Measurements from ENCODE around the gene MED12.

Gene MED12

DNA sequence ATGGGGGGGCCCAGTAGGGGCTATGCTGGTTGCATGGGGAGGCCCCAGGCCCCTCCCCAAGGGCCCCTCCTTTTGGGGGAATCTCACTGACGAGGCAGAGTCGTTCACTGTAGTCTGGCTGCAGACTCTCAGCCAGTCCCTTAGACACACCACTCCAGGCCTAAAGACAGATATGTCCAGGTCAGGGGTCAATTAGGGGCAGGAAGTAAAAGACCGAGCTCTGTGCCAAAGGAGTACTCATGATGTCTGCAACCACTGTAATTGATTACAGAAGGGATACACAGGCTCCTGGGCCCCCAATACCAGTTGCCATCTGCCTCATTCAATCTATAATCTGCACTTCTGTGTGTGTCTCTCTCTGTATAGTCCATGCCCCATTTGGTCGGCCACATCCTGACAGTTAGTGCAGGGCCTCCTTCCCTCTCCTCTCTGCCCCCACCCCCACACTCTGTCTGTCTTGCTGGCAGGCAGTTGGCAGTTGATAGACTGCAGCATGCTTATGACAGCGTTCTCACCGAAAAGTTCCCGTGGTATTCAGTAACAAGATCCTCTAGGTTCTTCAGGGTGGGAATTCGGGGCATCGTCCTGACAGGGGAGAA is 10.5 kb upstream of the MED12 start:
- no peak for DNase-seq

DNA sequence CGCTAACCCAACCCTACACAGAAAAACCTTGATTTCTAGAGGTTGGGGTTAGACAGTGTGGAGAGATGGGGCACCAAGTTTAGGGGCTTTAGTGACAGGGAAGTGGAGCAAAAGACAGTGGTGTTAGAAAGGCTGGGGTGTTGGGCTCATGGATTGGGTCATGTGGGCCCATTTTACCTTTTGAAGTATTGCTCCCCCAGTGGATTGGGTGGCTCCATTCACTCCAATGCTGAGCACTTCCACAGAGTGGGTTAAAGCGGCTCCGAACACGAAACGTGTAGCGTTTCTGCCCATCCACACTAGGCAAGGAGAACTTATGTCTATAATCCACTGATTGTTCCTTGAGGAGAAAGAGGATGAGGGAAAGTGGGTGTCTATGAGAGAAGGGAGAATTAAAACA is 9.3 kb upstream of the MED12 start:
- DNase-seq, result no peak

DNA sequence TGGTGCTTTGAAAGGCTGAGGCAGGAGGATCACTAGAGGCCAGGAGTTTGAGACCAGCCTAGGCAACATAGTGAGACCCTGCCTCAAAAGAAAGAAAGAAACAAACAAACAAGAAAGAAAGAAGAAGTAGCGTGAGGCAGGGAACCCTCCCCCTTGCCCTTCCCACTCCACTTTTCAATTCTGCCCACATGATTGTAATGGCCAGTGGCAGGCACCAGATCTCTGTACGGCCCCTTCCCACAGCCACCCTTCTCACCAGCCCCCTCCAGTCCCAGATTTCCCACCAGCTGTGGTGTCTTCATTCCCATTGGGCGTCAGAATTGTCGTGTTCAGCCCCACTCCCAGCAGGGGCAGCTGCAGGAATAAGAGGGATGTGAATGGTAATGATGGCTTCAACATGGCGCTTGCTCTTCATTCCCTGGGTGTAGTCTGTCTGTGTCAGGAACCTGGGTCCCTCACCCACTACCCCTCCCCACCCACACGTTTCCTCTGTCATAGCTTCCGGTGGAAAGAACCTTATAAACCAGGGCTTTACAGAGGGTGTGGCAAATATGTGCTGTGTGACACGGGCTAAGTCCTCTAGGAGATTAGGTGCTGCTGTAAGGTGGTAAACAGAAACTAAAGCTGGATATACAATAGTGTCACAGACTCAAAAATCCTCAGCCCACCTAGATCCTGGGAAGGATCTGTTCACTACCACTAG is 7.1 kb upstream of the MED12 start, which contains the start of gene IL2RG:
Gene IL2RG (minus strand): TSS at position 437 of the 703 bp plus-strand sequence. CDS start 38 bp downstream, at position 399.
- no peak for DNase-seq

DNA sequence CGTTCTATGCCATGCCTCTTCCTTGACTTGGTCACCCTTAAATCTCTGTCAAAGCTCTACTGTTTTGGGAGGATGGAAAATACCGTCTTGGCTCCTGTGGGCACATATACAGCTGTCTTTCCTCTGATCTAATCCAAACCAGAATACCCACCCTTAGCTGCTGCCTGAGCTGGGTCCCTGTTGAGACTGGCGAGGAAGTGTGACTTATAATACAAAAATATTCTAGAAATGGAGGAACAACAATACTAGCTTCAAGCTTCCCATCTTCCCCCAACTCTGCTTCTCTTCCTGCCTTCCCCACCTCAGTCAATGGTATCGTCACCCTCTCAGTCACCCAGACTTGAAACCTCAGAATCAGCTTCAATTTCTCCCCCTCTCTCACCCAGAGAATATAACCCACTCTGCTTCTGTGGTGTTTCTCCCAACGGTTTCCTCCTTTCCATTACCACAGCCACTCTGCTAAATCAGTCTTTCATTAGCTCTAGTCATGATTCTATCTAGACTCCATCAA is 6.4 kb upstream of the MED12 start:
- DNase-seq, result no peak

DNA sequence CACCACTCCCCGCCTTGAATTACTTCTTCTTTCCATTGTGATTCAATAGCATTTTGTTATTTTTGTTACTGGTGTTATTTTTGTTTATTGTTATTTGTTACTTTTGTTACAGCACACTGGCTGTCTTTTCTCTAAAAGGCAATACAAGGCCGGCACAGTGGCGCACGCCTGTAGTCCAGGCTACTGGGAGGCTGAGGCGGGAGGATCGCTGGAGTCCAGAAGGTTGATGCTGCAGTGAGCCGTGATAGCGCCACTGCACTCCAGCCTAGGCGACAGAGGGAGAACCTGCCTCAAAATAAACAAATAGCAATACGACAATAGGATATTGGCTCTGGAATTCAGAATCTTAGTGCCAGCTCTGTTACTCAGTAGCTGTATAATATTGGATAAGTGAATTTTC is 1.0 kb upstream of the MED12 start:
- DNase-seq, result no peak

DNA sequence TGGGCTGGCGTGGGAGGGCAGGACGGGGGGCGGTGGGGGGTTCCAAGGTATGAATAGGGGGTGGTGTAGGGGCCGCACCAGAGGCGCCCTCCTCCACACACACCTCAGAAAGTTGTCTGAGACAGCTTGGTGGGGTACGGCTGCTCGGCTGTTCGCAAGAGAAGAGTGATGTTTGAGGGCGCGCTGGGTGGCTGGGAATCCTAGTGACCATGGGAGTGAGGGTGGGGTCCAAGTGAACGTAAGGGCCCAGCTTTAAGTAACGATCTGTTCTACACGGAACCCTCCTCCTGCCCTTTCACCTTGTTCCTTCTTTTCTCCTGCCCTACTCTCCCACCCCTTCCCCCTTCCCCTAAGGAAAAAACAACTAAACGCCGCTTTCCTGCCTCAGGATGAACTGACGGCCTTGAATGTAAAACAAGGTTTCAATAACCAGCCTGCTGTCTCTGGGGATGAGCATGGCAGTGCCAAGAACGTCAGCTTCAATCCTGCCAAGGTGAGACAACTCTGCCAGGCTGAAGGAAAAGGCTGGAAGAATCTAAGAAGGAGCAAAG is 664 bp downstream of the MED12 start:
- DNase-seq, result no peak

DNA sequence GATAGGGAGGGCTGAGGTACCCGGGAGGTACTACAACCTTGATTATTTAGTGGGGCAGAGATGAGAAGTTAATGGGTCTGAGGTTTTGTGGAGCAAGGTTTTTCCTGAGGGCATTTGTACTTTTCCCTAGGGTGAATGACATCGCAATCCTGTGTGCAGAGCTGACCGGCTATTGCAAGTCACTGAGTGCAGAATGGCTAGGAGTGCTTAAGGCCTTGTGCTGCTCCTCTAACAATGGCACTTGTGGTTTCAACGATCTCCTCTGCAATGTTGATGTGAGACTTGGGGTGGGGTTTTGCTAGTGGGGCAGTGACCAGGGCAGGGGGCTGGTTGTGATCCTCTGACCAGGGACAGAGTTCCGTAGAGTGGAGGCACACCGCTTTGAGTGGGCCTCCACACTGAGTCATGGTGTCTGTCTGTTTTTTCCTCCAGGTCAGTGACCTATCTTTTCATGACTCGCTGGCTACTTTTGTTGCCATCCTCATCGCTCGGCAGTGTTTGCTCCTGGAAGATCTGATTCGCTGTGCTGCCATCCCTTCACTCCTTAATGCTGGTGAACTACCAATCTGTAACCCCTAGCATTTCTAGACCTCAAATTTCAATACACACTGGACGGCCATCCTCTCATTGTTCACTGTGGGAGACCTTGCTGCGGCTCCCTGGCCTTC is 9.9 kb downstream of the MED12 start:
- no peak for DNase-seq

DNA sequence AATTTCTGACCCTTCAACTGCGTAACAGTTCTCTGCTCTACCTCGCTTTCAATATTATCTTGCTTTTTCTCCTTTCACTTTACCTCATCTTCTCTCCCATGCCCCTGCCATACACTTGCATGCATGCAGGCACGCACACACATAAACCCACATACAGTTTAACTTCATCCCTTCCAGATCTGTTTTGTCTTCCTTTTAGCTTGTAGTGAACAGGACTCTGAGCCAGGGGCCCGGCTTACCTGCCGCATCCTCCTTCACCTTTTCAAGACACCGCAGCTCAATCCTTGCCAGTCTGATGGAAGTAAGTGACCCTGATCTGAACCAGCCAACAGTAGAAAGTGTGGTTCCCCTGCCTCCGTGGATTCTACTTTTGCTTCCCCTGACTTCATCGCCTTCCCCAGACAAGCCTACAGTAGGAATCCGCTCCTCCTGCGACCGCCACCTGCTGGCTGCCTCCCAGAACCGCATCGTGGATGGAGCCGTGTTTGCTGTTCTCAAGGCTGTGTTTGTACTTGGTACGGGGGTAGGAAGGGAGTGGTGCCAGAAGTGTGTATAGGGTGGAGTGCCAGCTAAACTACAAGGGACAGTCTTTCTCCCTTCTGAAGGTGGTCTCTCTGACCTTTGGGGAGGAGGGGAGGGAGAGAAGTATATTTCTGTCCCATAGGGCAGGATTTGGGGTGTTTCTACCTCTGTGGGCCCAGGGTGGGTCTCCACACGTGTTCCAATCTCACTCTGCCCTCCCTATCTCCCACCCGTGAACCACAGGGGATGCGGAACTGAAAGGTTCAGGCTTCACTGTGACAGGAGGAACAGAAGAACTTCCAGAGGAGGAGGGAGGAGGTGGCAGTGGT is 10.7 kb downstream of the MED12 start:
- peak; percentile 43 for DNase-seq

DNA sequence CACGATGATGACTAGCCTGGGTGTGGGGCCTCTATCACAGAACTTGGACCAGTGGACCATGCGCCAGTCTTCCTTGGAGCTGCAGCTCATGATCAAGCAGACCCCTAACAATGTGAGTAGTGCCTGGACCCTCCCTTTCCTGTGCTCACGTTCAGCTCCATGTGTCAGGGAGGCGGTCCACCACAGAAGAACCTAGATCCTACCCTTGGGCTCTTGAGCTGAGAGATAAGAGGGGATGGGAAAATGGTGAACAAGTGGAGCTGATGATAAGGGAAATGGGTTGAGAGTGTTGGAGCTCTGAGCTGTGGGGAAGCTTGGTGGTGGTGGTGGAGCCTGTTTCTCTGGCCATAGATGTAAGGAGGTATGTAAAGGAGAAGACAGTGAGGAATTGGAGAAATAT is 13.1 kb downstream of the MED12 start:
- DNase-seq, result no peak

DNA sequence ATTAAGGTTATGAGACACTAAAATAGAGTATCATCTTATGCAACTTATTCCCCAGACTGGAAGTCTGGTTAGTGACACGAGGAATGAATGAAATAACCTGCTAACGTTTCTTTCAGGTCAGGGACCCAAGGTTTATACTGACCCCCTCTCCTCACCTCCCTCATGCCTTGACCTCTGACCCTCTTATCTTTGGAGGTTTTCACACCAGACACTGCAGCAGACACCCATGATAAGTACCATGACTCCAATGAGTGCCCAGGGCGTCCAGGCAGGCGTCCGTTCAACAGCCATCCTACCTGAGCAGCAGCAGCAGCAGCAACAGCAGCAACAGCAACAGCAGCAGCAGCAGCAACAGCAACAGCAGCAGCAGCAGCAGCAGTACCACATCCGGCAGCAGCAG is 22.0 kb downstream of the MED12 start:
- no peak for DNase-seq

DNA sequence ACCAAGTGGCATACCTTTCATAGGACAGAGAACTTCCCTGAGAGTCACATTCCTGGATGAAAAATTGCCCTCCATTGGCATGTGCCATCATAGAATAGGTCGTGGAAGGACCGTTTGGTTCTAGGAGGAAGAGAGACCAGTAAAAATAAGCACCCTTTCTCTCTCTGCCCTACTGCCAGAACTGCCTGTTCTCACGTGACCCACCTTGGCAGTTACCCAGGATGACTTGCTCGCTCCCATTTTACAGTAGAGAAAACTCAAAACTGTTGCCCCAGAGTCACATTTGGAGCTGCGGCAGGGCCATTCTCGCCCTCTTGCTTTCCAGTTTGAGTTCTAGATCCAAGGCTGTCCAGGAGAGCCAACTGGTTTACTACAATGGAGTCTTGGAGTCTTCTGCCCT is 25.1 kb downstream of the MED12 start:
- peak; percentile 9 for DNase-seq

DNA sequence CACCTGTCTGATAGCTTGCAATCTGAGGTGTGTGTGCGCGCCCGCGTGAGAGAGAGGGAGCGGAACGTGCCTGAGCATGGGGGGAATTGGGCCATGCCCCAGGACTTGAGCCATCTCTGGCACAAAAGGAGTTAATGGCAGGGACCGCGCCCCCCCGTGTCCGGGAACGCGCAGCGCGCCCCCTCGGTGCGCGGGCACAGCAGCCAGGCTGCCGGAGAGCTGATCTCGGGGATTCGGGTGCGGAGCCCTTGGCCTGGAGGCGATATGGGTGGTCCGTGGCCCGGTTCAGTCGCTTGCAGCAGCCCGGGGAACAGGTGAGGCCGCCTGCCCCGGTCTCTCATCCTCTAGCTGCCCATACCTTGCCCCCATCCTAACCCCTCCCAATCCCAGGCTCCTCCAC is 26.3 kb downstream of the MED12 start, which contains the start of gene NLGN3:
Gene NLGN3 (plus strand): TSS at position 191 of the 400 bp plus-strand sequence. CDS start 2,909 bp downstream, outside the sequence.
- no peak for DNase-seq

DNA sequence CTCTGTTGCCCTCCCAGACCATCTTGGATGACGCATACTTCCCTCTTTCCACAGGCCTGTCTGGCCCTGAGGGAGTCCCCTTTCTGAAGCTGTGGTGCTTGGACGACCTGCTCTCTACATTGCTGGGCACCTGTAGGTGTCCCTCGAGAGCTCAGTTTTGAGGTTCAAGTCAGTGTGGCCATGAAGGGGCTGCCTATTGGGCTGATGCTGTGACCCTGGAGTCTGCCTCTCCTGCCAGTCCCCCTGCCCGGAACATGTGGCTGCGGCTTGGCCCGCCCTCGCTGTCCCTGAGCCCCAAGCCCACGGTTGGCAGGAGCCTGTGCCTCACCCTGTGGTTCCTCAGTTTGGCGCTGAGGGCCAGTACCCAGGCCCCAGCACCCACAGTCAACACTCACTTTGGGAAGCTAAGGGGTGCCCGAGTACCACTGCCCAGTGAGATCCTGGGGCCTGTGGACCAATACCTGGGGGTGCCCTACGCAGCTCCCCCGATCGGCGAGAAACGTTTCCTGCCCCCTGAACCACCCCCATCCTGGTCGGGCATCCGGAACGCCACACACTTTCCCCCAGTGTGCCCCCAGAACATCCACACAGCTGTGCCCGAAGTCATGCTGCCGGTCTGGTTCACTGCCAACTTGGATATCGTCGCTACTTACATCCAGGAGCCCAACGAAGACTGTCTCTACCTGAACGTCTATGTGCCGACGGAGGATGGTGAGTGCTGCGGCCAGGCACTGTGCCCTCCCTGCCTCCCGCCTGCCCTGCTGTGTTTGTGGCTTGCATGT is 29.3 kb downstream of the MED12 start:
- DNase-seq, result no peak

DNA sequence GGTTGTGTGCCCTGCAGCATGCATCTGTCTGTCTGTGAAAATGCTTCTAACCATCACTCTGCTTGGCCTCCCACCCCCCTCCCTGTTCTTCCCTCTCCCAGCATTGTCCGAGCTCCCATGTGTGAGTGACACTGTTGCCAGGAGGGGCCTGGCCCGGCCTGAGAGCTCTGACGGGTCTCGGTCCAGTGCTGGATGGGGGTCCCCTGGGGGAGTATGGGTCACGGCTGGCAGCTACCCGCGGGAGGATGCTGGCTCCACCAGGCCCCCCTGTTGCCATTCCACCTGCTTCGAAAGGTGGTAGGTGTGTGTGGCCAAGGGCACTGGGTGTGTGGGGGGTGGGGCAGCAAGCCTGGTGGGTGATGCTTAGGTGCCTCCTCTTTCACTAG is 29.9 kb downstream of the MED12 start:
- DNase-seq, result no peak

DNA sequence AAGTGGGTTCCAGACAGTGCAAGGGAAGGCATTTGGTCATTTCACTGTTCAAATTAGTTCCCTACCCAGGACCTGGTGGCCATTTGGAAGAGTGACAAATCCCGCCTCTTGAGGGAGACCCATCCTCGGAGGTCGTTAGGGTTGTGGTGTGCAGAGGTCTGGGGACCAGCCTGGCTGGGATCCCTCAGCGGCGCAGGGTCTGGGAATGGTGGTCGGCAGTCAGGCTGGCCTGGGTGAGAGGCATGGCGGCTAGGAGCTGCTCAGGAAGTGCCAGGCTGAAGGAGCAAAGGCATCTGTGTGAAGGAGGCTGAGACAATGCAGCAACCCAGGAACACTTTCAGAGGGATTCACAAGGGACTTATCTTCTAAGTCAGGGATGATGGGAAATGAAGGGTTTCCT is 33.0 kb downstream of the MED12 start:
- no peak for DNase-seq

DNA sequence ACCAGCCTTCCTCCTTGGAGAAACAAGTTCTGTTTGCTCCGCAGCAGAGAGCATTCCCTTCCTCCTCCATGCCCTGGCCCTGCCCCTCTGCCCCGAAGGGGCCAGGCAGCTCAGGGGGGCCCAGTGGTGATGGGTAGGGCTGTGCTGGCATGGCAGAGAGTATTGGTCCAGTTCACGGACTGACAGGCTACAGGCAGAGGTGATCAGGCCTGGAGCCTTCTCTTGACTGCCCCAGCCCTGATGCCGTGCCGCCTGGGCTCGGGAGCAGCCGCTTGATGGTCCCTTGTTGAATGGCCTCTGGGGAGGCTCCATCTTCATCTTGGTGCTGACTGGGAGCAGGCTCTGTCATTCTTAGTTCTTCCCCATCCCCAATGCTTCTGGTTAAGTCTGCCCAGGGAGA is 35.8 kb downstream of the MED12 start:
- DNase-seq, result no peak

DNA sequence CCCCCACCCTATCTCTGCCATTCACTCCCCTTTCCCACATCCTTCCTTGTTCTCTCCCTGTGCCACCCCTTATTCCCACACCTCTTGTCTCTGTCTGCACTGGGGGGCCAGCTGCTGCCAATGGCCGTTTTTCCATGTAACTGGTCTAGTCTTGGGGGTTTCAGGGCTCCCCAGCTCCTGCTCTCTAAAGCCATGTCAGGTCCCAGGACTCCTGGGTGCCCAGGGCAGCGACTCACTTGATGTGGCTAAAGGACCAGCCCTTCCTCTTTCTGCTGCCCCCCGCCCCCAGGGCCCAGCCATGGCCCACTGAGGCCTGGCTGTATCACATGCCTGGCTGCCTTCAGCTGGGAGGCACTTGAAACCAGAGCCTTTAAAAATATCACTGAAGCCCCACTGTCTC is 36.2 kb downstream of the MED12 start:
- no peak for DNase-seq

DNA sequence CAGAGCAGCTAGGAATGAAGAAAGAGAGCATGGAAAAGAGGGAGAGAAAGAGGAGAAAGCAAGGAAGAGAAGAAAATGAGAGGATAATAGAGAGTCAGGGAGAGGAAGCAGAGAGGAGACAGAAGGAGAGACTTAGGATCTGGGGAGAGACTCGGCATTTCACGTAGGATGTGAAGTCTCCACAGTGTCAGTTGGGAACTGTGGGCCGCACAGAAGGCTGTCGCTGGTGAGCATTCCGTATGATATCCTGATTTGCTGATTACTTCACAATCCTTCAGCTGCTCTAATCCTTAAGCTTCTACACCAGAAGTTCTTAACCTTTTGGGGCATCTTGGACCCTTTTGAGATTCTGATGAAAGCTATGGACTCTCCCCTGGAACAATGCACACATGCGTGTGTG is 40.2 kb downstream of the MED12 start:
- no peak for DNase-seq

DNA sequence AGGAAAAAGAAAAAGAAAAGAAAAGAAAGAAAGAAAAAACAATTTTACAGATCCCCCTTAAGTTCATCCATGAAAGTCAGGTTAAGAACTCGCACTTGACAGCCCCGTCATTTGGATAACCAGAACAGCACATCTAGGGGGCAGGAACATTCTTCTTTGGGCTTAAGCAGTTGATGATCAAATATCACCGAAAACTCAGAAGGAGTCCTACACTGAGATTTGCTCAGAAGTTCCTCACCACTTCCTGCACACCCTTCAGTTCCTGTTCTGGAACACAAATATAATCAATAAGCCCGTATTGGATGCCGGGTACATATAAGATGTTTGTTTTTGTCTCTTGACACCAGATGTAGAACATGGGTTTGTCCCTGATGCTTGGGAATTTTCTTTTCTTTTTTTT is 40.9 kb downstream of the MED12 start:
- DNase-seq, result no peak

DNA sequence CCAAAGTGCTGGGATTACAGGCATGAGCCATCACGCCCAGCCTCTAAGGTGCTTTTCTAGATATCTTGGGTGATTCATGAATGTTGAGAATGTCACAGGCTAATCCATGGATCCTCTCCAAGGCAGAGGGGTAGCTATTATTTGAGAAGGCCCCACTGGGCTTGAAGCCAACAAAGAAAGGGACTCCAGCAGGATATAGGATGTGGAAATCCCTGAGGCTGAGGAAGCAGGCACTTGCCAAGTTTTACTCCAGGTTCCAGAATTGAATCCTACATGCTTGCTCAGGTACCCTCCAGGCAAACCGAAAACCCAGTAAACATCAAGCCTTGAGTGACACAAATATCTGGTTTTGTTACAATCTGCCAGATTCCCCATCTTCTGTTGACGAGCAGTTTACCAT is 42.1 kb downstream of the MED12 start:
- no peak for DNase-seq

DNA sequence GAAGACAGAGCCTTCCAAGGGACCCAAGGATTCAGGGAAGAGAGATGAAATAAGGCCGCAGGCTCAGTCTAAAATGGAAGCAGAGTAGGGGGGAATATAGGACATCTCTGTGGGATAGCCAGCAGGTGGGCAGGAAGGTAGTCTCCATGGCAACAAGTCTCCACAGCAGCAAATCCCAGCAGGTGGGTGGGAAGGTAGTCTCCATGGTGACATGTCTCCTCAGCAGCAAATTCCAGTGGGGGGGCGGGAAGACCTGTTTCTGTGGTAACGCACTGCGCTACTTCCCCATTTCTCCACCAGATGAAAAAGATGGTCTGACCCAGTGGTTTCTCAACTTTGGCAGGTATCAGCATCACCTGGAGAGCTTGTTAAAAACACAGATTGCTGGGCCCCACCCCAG is 44.6 kb downstream of the MED12 start:
- no peak for DNase-seq

DNA sequence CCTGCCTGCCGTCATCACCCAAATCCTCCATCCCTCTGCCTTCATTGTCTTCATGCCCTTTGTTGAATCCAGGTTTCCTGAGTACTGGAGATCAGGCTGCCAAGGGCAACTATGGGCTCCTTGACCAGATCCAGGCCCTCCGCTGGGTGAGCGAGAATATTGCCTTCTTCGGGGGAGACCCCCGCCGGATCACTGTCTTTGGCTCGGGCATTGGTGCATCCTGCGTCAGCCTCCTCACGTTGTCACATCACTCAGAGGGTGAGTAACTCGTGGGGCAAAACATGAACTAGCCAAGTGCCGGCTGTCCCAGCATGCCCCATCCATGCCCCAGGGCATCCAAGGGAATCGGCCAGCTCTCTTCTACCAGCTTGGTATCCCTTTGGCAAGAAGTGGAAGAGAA is 45.7 kb downstream of the MED12 start:
- DNase-seq, result no peak
